ENCODE results near the gene CCL27.

- TF ChIP-seq CTCF (IDR thresholded peaks at IDR 0.05) (peak in 1 of 7 experiments; percentile 8), POLR2A (IDR thresholded peaks at IDR 0.05) (peak in 2 of 3 donors; percentile 75 to 78)
These were observed 42.1 kb downstream of the CCL27 start, which contains the start of gene DCTN3 for GRCh38 chr9:34620061-34620994.
